Activated T-helper 9 cell treated with anti-CD3 and anti-CD28 coated beads, Interleukin-2, amount 50 U/mL, for 16 hours (primary cell): Measurements from ENCODE around the gene MC3R.
"Not testable (repeated sequence)": the region's sequence is repeated elsewhere in the genome, so short reads cannot be mapped to it uniquely, and the experiment has no call there.

Experiments
- DNase-seq: peaks from one replicate; pipeline ENCODE4 v3.0.0-alpha.2; 2020; ENCODE audit warnings: low read depth

The MC3R gene

GRCh38 chr20:56247954-56248782 lies at the start of gene MC3R:
Gene MC3R, plus strand, starts transcription at chr20:56248732. Its CDS starts 112 bp downstream, at chr20:56248844.
- no peak for DNase-seq

- no peak for DNase-seq
These were observed 48.1 kb upstream of the MC3R start for GRCh38 chr20:56200456-56200855.

- no peak for DNase-seq
These were observed 45.9 kb upstream of the MC3R start for GRCh38 chr20:56202493-56203077.

GRCh38 chr20:56204206-56204605 lies 44.3 kb upstream of the MC3R start:
- no peak for DNase-seq

GRCh38 chr20:56205346-56205745 lies 43.2 kb upstream of the MC3R start:
- DNase-seq = no peak

GRCh38 chr20:56207656-56208055 lies 40.9 kb upstream of the MC3R start:
- DNase-seq = no peak

GRCh38 chr20:56208121-56208520 lies 40.4 kb upstream of the MC3R start:
- DNase-seq = no peak

- no peak for DNase-seq
These were observed 37.5 kb upstream of the MC3R start for GRCh38 chr20:56211051-56211450.

GRCh38 chr20:56212091-56212490 lies 36.4 kb upstream of the MC3R start:
- no peak for DNase-seq

GRCh38 chr20:56213321-56213720 lies 35.2 kb upstream of the MC3R start:
- DNase-seq = no peak

- DNase-seq = no peak
These were observed 33.4 kb upstream of the MC3R start for GRCh38 chr20:56215115-56215514.

GRCh38 chr20:56217829-56218228 lies 30.7 kb upstream of the MC3R start:
- no peak for DNase-seq

GRCh38 chr20:56221186-56221585 lies 27.3 kb upstream of the MC3R start:
- DNase-seq = not testable (repeated sequence)

- DNase-seq = no peak
These were observed 26.3 kb upstream of the MC3R start for GRCh38 chr20:56222201-56222600.

- no peak for DNase-seq
These were observed 25.6 kb upstream of the MC3R start for GRCh38 chr20:56222945-56223344.

GRCh38 chr20:56223352-56223751 lies 25.2 kb upstream of the MC3R start:
- no peak for DNase-seq

GRCh38 chr20:56228021-56228420 lies 20.5 kb upstream of the MC3R start:
- DNase-seq = no peak

GRCh38 chr20:56229812-56230211 lies 18.7 kb upstream of the MC3R start:
- DNase-seq = no peak

- no peak for DNase-seq
These were observed 14.4 kb upstream of the MC3R start for GRCh38 chr20:56234110-56234509.

- no peak for DNase-seq
These were observed 11.2 kb upstream of the MC3R start for GRCh38 chr20:56237335-56237734.

GRCh38 chr20:56244259-56244658 lies 4.3 kb upstream of the MC3R start:
- DNase-seq = no peak

- DNase-seq = no peak
These were observed 2.8 kb upstream of the MC3R start for GRCh38 chr20:56245761-56246160.

GRCh38 chr20:56249244-56249955 lies 868 bp downstream of the MC3R start:
- DNase-seq = no peak
